Measurements from ENCODE around the gene GPLD1. TPM values are rescaled to one million over a fixed set of nuclear protein-coding genes. Genes with fewer than 3 reads are reported as not detected.
"Not testable (repeated sequence)": the region's sequence is repeated elsewhere in the genome, so short reads cannot be mapped to it uniquely, and the experiment has no call there.

GPLD1 gene
- total and polyA plus RNA-seq, 10 donors, result 0.15 to 4.3 (median 1.8) TPM

DNA sequence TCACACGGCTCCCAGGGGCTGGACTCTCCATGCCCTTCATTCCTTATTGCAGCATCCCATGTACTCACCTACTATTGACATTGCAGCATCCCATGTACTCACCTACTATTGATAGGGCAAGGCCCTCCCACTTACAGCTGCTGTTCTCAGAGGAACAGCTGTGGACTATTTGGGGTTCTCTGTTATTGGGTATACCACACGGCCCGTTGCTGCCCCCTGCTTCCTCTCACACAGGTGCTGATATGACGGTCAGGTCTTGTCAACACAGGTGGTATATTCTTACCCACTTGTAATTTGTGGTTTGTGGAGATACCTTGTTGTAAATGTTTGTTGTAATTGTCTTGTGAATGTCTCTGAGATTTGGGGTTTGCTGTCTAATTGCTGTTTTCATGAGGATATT is 24.2 kb upstream of the GPLD1 start:
- DNase-seq, result no peak
- Histone ChIP-seq H3K27ac (no peak overlapping the region), H3K4me1 (peaks cover 0 to 21% (median 17%) of the 10 kb centered on the region in 6 donors), H3K27me3 (replicated peaks in 1 of 7) (no peaks in the 10 kb centered on the region), H3K9me3 (peaks cover 0 to 1% (median 0%) of the 10 kb centered on the region in 8 donors), H3K4me3 (no peak overlapping the region), H3K36me3 (peaks cover 0 to 57% (median 15%) of the 10 kb centered on the region in 6 donors)
- intact Hi-C loops (cut with DNase I; ENCODE audit: low total_unique reads), result no loop called here
- TF ChIP-seq POLR2A (IDR thresholded peaks at IDR 0.05) (no peak), POLR2AphosphoS5 (IDR thresholded peaks at IDR 0.05) (no peak)
- TF ChIP-seq, protein P1, sequence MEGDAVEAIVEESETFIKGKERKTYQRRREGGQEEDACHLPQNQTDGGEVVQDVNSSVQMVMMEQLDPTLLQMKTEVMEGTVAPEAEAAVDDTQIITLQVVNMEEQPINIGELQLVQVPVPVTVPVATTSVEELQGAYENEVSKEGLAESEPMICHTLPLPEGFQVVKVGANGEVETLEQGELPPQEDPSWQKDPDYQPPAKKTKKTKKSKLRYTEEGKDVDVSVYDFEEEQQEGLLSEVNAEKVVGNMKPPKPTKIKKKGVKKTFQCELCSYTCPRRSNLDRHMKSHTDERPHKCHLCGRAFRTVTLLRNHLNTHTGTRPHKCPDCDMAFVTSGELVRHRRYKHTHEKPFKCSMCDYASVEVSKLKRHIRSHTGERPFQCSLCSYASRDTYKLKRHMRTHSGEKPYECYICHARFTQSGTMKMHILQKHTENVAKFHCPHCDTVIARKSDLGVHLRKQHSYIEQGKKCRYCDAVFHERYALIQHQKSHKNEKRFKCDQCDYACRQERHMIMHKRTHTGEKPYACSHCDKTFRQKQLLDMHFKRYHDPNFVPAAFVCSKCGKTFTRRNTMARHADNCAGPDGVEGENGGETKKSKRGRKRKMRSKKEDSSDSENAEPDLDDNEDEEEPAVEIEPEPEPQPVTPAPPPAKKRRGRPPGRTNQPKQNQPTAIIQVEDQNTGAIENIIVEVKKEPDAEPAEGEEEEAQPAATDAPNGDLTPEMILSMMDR (IDR thresholded peaks at IDR 0.05 in 8 of 11, conservative IDR thresholded peaks at IDR 0.05 in 3 of 11), result no peak
- WGBS, 5 donors, result 68 to 89% (median 83%) methylated on average over 4 of the region's 4 CpGs

DNA sequence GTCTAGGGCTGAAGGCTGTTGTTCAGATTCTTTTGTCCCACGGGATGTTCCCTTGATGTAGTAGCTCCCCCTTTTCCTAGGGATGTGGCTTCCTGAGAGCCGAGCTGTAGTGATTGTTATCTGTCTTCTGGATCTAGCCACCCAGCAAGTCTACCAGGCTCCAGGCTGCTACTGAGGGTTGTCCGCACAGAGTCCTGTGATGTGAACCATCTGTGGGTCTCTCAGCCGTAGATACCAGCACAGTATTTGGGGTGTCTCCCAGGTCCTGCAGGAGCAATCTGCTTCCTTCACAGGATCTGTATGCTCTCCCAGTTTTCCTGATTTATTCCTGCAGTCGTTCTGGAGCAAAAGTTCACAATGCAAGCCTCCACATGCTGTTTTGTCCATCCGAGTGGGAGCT is 22.6 kb upstream of the GPLD1 start:
- H3K4me3 ChIP-seq; H3K9me3 ChIP-seq; H3K27ac ChIP-seq; intact Hi-C loops (cut with DNase I; ENCODE audit: low total_unique reads); H3K4me1 ChIP-seq; H3K27me3 ChIP-seq (replicated peaks in 1 of 7); DNase-seq: not testable (repeated sequence)
- H3K36me3 ChIP-seq, result peaks cover 0 to 72% (median 16%) of the 10 kb centered on the region in 6 donors
- WGBS, 5 donors, result 65 to 85% (median 76%) methylated on average over 6 of the region's 6 CpGs

- no peaks in the 10 kb centered on the region for H3K27me3 ChIP-seq (replicated peaks in 1 of 7)
- WGBS, 5 donors, result 94 to 97% (median 95%) methylated on average over 3 of the region's 3 CpGs
- H3K9me3 ChIP-seq, result peaks cover 0 to 8% (median 0%) of the 10 kb centered on the region in 8 donors
- no peak overlapping the region for H3K27ac ChIP-seq
- peaks cover 0 to 81% (median 22%) of the 10 kb centered on the region in 6 donors for H3K36me3 ChIP-seq
- no peak overlapping the region for H3K4me3 ChIP-seq
- no peak for DNase-seq
- TF ChIP-seq POLR2A (IDR thresholded peaks at IDR 0.05), result no peak
- TF ChIP-seq POLR2AphosphoS5 (IDR thresholded peaks at IDR 0.05), result no peak
- TF ChIP-seq, protein P1 (IDR thresholded peaks at IDR 0.05 in 8 of 11, conservative IDR thresholded peaks at IDR 0.05 in 3 of 11), result no peak
- no peaks in the 10 kb centered on the region for H3K4me1 ChIP-seq
- intact Hi-C loops (cut with DNase I; ENCODE audit: low total_unique reads), result no loop called here
These were observed 17.6 kb upstream of the GPLD1 start for GRCh38 chr6:24506814-24507520.

- no peak overlapping the region for H3K4me3 ChIP-seq
- no peaks in the 10 kb centered on the region for H3K4me1 ChIP-seq
- no peak overlapping the region for H3K27ac ChIP-seq
- H3K36me3 ChIP-seq, result peaks cover 0 to 73% (median 22%) of the 10 kb centered on the region in 6 donors
- intact Hi-C loops (cut with DNase I; ENCODE audit: low total_unique reads), result no loop called here
- no peak for TF ChIP-seq POLR2AphosphoS5 (IDR thresholded peaks at IDR 0.05)
- TF ChIP-seq POLR2A (IDR thresholded peaks at IDR 0.05), result no peak
- TF ChIP-seq, protein P1 (IDR thresholded peaks at IDR 0.05 in 8 of 11, conservative IDR thresholded peaks at IDR 0.05 in 3 of 11), result no peak
- WGBS, 5 donors, result 81 to 91% (median 88%) methylated on average over 14 of the region's 14 CpGs
- H3K27me3 ChIP-seq (replicated peaks in 1 of 7), result no peaks in the 10 kb centered on the region
- H3K9me3 ChIP-seq, result peaks cover 0 to 8% (median 0%) of the 10 kb centered on the region in 8 donors
- no peak for DNase-seq
These were observed 15.5 kb upstream of the GPLD1 start for GRCh38 chr6:24504649-24505586.
